Stimulated activated CD4-positive, alpha-beta T cell treated with anti-CD3 and anti-CD28 coated beads, Interleukin-1b, Interleukin-23, amount 100 ng/mL, for 24 hours (primary cell): ENCODE measurements around the gene GATA2.
A peak's percentile ranks its signal among the peaks of the same experiment; 100 is the strongest.

Source experiments
- DNase-seq, 4 experiments: peaks; one replicate each; pipeline ENCODE4 v3.0.0-alpha.2; 2020; ENCODE audit warnings: low read depth in 4 of 4, low spot score in 1 of 4

Gene GATA2

DNA sequence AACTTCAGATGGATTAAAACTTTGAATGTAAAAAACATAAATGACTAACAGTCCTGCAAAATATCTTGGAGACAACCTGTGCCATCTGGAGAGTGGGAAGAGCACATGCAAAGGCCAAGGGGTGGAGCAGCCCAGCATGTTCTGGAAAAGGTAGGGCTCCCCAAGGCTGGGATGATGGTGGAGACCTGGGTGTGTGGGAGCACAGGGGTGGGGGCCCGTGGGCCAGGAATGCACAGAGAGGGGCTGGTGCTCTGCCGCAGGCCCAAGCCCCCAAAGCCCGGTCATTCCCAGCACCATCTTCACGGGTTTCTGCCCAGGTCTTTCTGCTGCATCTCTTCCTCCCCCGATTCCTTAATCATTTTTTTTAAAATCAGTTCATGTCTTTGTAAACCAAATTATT is 9.7 kb upstream of the GATA2 start:
- DNase-seq = no peak

DNA sequence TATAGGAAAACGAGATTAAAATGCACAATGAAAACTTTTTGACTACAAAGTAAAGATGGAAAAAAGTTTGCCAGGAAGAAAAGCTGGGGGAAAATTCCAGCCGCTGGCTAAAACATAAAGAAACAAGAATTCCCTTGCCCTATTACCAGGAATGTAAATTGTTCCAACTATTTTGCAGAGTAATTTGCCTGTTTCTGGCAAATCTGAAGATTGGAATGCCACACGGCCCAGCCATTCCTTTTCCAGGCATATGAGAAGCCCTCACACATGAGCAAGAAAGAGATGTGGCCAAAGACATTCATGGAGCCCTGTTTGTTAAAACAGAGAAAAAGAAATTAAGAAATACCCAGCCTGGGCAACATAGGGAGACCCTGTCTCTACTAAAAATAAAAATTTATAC is 8.4 kb upstream of the GATA2 start:
- no peak for DNase-seq

DNA sequence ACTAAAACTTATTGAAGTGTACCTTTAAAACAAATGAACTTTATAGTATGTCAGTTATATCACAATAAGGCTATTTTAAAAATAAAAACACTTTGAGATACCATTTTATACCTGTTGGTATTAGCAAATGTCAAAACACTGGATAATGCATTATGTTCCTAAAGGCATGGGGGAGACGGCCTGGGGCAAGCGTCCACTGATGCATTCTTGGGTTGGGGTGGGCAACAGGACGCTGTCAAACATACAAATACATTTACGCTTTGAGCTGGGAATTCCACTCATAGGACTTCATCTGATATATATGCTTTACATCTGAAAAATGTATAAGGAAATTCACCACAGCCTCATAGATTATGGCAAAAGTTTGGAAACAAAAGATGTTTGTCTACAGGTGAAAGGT is 7.6 kb upstream of the GATA2 start:
- no peak for DNase-seq

DNA sequence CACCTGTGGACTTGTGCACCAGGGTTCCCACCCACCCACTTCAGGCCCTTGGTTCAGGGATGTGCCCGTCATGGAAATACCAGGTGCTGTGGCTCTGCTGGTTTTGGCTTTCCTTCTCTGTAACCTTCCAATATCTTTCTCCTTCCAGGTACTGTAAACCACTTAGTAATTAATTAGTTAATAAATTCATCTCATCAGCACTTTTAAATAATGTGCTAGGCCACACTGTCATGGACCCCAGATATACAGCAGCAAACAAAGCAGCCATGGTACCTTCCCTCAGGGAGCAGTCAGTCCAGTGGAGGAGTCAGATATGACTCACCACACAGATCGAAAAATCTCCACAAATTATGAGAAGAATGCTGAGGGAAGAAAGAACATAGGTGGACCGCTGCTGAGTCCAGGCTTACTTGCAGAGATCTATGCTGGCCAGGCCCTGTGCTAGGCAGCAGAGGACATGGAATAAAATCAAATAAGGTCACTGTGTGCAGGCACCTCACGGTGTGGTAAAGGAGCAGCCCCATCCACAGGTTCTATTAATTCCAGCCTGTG is 6.8 kb upstream of the GATA2 start:
- no peak for DNase-seq

DNA sequence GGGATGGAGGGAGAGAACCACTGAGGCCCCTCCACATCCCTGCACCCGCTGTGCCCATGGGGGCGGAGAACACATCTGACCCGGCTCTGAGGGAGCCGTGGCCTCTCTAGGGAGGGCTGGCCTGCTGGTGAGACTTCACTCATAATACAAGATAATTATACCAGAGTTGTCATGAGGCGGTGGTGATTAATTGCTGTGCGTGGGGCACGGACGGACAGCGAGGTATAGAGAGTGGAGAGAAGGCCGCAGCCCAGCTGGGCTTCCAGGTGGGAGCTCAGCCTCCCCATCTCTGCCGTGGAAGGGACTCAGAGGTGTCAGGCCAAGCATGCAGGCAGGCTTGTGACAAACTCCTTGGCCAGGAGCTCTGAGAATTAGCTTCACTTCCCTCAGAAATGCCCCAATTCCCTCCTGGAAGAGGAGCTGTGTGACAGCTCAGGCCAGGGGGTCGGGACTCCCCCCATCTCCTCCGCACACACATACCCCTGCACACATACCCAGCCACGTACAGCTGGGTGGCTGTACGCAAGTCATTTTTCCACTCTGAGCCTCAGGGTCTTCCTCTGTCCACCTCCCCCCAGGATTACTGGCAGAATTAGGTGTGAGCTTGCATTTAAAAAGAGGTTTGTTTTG is 6.0 kb upstream of the GATA2 start:
- no peak for DNase-seq

DNA sequence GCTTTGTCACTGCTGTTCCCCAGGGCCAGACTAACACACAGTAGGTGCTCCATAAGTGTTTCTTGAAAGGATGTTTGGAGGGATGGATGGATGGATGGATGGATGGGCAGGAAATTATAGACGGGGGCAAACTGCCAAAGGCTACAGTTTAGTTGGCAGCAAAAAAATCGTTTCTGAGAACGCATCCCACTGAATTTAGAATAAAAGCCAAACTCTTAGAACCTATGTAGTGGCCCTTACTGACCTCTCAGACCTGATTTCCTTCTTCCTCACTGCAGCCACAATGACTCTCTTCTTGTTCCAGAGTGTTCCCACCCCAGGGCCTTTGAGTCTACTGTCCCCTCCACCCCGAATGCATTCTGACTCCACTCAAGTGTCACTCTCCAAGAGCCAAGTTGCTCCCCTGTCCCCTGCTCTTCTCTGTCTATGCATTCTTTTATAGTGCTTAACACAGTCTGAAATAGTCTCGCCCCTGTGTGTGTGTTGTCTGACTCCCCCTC is 5.2 kb upstream of the GATA2 start:
- DNase-seq = no peak

DNA sequence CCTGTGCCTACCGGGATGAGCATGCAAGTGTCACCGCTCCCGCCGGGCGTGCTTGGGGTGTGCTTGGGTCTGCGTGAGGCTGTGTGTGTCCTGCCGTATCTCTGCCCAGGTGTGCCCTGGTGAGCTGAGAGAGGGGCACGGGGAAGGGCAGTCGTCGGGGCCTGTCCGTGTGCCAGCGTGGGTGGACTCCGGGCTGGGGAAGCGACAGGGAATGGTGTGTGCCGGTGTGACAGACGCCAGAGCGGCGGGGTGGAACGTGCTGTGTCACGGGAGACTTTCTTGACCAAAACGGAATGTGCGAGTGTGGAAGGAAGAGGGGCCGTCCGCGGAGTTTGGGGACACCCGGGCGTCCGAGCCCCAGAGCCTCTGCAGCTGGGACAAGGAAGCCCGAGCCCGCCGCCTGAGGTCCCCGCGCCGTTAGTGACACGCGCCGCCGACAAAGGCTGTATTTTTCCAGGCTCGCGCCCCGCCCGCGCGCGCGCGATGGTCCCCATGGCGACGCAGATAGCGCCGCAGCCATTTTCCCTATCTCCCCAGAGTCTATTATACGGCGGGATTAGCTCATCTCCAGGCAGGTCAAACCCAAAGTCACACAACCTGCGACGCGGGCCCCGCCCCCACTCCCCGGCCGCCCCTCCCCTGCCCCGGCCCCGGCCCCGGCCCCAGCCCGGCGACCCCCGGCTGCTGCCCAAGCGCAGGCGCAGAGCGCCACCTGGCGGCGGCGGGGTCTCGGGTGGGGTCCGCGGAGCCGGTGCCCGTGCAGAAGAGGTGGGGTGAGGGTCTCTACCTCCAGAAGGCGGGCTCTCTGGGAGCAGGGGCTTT is 4.5 kb upstream of the GATA2 start:
- DNase-seq = peak; percentile 55 to 72 (median 60)

- no peak for DNase-seq
Measured at GRCh38 chr3:128496602-128497304, 3.8 kb upstream of the GATA2 start.

GRCh38 chr3:128496019-128496601 is 3.1 kb upstream of the GATA2 start:
- DNase-seq = no peak

DNA sequence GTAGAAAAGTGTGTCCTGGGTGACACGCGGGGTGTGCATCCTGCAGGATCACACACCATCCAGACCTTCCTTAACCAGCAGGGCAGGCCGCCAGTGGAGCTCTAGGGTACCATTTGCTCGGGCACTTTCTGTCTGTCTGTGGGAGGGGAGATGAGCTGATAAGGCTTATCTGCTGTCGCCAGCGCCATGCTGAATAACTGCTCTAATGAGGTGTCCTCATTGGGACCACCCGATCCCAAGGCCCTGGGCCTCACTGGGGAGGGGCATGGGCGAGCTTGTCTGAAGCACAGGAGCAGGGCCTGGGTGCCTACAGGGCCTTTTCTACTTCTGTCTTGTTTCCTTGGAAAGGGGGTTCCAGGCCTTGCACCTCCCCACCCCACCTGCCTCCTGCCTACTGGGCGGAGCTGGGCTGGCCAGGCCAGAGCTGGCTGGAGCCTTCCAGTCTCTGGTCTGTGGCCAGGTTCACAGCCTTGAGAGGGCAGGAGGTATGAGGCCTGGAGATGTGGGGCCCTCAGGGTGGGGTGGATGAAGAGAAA is 2.5 kb upstream of the GATA2 start:
- DNase-seq = no peak

- no peak for DNase-seq
Measured at GRCh38 chr3:128494367-128494650, 1.3 kb upstream of the GATA2 start.

- DNase-seq = no peak
Measured at GRCh38 chr3:128493570-128494366, 767 bp upstream of the GATA2 start.

GRCh38 chr3:128491941-128492670 is 895 bp downstream of the GATA2 start:
- no peak for DNase-seq

DNA sequence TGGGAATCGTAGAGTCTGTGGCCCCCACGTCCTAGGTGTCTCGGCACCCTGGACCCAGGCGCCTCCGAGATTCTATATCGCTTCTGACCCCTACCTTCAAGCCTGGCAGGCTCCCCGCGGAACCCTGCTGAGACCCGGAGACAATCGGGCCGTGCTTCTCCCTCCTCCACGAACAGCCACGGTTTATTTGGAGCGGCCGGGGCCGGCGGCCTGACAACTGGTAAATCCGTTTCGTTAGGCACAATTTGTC is 1.4 kb downstream of the GATA2 start:
- no peak for DNase-seq

- DNase-seq = no peak
Measured at GRCh38 chr3:128490915-128491690, 1.9 kb downstream of the GATA2 start.

DNA sequence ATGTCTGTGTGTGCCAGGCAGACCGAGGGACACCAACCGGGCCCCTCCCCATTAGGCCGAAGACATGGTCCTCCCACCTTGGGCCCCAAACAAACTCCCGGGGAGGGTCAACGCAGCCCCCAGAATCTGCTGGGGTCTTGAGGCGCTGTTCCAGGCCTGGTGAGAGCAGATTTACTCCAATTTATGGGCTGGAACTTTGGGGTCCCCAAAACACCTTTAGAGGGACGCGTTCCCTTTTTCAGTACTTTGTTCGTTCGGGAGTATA is 2.4 kb downstream of the GATA2 start:
- no peak for DNase-seq

- no peak for DNase-seq
Measured at GRCh38 chr3:128489927-128490649, 2.9 kb downstream of the GATA2 start.

DNA sequence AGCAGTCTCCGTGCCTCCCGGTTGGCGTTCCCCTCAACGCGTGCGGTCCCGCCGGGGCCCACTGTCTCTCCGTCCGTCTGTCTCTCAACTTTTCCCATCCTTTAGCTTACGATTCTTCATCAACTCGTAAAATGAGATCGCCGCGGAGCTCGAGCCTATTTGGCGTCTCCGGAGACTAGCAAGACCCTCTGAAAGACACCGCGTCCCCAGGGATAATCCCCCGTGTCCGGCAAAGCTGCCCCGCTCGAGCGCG is 3.4 kb downstream of the GATA2 start:
- no peak for DNase-seq

GRCh38 chr3:128488991-128489673 is 3.9 kb downstream of the GATA2 start:
- no peak for DNase-seq
